ENCODE results near the gene MND1.
"Not testable (repeated sequence)": the region's sequence is repeated elsewhere in the genome, so short reads cannot be mapped to it uniquely, and the experiment has no call there.

Gene MND1

GRCh38 chr4:153448003-153448731, 103.7 kb downstream of the MND1 start:
- no peak for DNase-seq

- no peak for DNase-seq
These were observed 104.8 kb downstream of the MND1 start for GRCh38 chr4:153449338-153449737.

DNA sequence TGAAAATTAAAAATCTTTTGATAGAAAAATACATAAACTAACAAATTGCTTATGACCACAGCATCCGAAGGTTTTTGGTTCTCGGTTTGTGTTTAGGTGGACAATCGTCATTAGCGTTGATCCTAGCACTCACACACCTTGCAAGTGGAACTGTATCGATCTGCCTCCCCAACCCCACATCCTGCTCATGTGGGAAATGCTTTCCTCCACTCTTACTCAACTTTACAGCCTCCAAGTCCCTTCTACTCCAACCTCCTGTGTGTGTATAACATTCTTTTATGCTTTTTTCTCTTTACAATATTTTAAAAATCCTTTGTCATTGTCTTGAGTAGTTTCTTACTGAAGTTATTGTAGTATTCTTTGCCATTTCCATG, 106.0 kb downstream of the MND1 start:
- DNase-seq: no peak

DNA sequence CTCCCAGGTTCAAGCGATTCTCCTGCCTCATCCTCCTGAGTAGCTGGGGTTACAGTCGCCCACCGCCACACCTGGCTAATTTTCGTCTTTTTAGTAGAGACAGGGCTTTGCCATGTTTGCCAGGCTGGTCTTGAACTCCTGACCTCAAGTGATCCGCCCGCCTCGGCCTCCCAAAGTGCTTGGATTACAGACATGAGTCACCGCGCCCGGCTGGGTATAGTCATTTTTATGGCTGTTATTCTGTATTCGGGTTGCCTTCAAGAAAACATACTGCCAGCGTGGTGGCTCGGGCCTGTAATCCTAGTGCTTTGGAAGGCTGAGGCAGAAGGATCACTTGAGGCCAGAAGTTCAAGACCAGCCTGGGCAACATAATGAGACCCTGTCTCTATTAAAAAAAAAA, 106.7 kb downstream of the MND1 start:
- not testable (repeated sequence) for DNase-seq

GRCh38 chr4:153451911-153452657, 107.6 kb downstream of the MND1 start:
- DNase-seq: no peak

DNA sequence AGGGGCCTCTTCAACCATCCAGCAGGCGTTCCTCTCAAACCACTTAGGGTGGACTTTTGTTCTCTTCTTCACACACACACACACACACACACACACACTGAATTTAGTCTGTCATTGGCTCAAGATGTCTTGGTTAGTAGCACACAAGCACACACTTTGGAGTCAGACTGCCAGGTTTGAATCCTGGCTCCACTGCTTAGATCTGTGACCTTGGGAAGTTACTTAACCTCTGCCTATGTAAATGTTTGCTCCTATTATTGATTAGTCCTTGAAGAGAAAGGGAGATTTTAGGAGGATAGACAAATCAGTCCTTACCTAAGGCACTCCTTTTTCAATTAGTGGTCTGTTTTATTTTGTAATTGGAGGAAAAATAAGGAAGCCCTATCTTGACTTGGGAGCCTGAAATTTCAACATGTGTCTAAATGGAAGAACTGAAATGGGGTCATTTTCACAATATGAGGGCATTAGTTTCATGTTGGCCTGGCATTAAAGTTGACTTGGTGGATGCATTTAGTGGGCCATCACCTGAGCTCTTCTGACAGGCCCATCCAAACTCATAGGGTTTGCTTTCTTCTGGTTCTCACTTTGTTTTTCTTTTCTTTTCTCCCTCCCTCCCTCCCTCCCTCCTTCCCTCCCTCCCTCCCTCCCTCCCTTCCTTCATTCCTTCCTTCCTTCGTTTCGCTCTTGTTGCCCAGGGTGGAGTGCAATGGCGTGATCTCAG, 108.3 kb downstream of the MND1 start:
- DNase-seq: no peak

DNA sequence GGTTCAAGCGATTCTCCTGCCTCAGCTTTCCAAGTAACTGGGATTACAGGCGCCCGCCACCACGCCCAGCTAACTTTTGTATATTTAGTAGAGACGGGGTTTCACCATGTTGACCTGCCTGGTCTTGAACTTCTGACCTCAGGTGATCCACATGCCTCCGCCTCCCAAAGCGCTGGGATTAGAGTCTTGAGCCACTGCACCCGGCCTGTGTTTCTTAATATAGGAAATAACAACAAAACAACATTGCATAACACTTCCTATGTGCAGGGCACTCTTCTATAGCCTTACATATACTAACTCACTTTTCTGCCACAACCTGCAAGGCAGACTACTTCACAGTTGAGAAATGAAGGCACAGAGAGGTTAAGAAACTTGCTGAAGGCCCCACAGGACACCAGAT, 108.9 kb downstream of the MND1 start:
- no peak for DNase-seq

DNA sequence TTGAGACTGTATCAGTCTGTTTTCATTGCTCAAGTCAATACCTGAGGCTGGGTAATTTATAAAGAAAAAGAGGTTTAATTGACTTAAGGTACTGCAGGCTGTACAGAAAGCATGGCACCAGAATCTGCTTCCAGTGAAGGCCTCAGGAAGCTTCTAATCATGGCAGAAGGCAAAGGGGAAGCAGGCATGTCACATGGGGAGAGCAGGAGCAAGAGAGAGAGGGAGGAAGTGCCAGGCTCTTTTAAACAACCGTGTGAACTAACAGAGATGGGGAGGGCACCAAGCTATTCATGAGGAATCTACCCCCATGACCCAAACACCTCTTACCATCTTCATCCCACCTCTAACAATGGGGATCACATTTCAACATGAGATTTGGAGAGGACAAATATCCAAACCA, 114.5 kb downstream of the MND1 start:
- no peak for DNase-seq

DNA sequence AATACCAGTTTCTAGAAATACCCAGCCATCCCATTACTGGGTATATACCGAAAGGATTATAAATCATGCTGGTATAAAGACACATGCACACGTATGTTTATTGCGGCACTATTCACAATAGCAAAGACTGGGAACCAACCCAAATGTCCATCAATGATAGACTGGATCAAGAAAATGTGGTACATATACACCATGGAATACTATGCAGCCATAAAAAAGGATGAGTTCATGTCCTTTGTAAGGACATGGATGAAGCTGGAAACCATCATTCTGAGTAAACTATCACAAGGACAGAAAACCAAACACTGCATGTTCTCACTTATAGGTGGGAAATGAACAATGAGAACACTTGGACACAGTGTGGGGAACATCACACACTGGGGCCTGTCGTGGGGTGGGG, 117.1 kb downstream of the MND1 start:
- DNase-seq: not testable (repeated sequence)

GRCh38 chr4:153464068-153464467, 119.6 kb downstream of the MND1 start:
- no peak for DNase-seq

Data from CD4-positive, alpha-beta T cell treated with Interleukin-4 for 4 hours (primary cell).